ENCODE results near the gene DERA. TPM values are rescaled to one million over a fixed set of nuclear protein-coding genes. Genes with fewer than 3 reads are reported as not detected.

DERA gene
- polyA plus RNA-seq, 3 donors: 16.2 to 84.2 (median 83.6) TPM

- Mint-ChIP-seq H3K36me3 (peaks cover 10 to 12% of the 10 kb centered on the region in 2 donors), H3K27me3 (ENCODE audit: low read depth in 3 of 3) (peaks cover 0 to 1% (median 0%) of the 10 kb centered on the region in 3 donors), H3K4me3 (no peak overlapping the region), H3K27ac (peak overlapping the region in 2 of 7 donors; percentile 2 to 3), H3K4me1 (peaks cover 10% of the 10 kb centered on the region), H3K9me3 (peaks cover 3 to 13% (median 8%) of the 10 kb centered on the region in 7 donors)
- no peak overlapping the region for H3K9ac ChIP-seq (ENCODE audit: insufficient read depth, low read length, poor library complexity, severe bottlenecking)
- H3K4me3 ChIP-seq (replicated peaks in 1 of 3; ENCODE audit: low read depth in 2 of 3, low read length in 3 of 3): no peak overlapping the region
- H3K4me1 ChIP-seq (ENCODE audit: control insufficient read depth in 1 of 2, insufficient read depth in 2 of 2, low read length in 2 of 2): no peaks in the 10 kb centered on the region
- DNase-seq: no peak
- intact Hi-C loops (cut with micrococcal nuclease): no loop called here
- H4K20me1 ChIP-seq (ENCODE audit: insufficient read depth, low read length): no peaks in the 10 kb centered on the region
- H3K27me3 ChIP-seq (ENCODE audit: control insufficient read depth in 2 of 2, insufficient read depth in 2 of 2, low read length in 2 of 2): no peaks in the 10 kb centered on the region
- peaks cover 29% of the 10 kb centered on the region for H3K79me2 ChIP-seq (ENCODE audit: insufficient read depth, low read length)
- WGBS (ENCODE audit: insufficient coverage): 92% methylated on average over 2 of the region's 3 CpGs
- H2AFZ ChIP-seq (ENCODE audit: insufficient read depth, low read depth, low read length, poor library complexity, severe bottlenecking): no peak overlapping the region
- H3K4me2 ChIP-seq (replicated peaks; ENCODE audit: extremely low read depth, low read length, poor library complexity, severe bottlenecking): no peak overlapping the region
- no peak for TF ChIP-seq CTCF (IDR thresholded peaks at IDR 0.05)
- H3K27ac ChIP-seq (ENCODE audit: low read depth in 1 of 2, low read length in 2 of 2): no peak overlapping the region
- peaks cover 0 to 15% of the 10 kb centered on the region in 2 donors for H3K9me3 ChIP-seq (replicated peaks in 1 of 2; ENCODE audit: control insufficient read depth in 1 of 2, insufficient read depth in 1 of 2, low read length in 2 of 2)
- no peaks in the 10 kb centered on the region for H3K36me3 ChIP-seq (replicated peaks in 1 of 2; ENCODE audit: control insufficient read depth in 1 of 2, insufficient read depth in 2 of 2, low read length in 2 of 2)
These were observed 25.6 kb downstream of the DERA start for GRCh38 chr12:15936751-15937150.

- Histone ChIP-seq H3K27me3 (ENCODE audit: control insufficient read depth in 2 of 2, insufficient read depth in 2 of 2, low read length in 2 of 2) (no peaks in the 10 kb centered on the region), H3K9ac (ENCODE audit: insufficient read depth, low read length, poor library complexity, severe bottlenecking) (no peak overlapping the region), H3K36me3 (replicated peaks in 1 of 2; ENCODE audit: control insufficient read depth in 1 of 2, insufficient read depth in 2 of 2, low read length in 2 of 2) (no peaks in the 10 kb centered on the region), H4K20me1 (ENCODE audit: insufficient read depth, low read length) (no peaks in the 10 kb centered on the region), H3K27ac (ENCODE audit: low read depth in 1 of 2, low read length in 2 of 2) (no peak overlapping the region), H2AFZ (ENCODE audit: insufficient read depth, low read depth, low read length, poor library complexity, severe bottlenecking) (no peak overlapping the region), H3K4me1 (ENCODE audit: control insufficient read depth in 1 of 2, insufficient read depth in 2 of 2, low read length in 2 of 2) (no peaks in the 10 kb centered on the region), H3K4me3 (replicated peaks in 1 of 3; ENCODE audit: low read depth in 2 of 3, low read length in 3 of 3) (no peak overlapping the region), H3K9me3 (replicated peaks in 1 of 2; ENCODE audit: control insufficient read depth in 1 of 2, insufficient read depth in 1 of 2, low read length in 2 of 2) (peaks cover 0 to 19% of the 10 kb centered on the region in 2 donors), H3K79me2 (ENCODE audit: insufficient read depth, low read length) (peaks cover 33% of the 10 kb centered on the region), H3K4me2 (replicated peaks; ENCODE audit: extremely low read depth, low read length, poor library complexity, severe bottlenecking) (no peak overlapping the region)
- Mint-ChIP-seq H3K27me3 (ENCODE audit: low read depth in 3 of 3) (no peaks in the 10 kb centered on the region), H3K4me3 (no peak overlapping the region), H3K27ac (no peak overlapping the region), H3K9me3 (peaks cover 5 to 20% (median 9%) of the 10 kb centered on the region in 7 donors), H3K36me3 (peaks cover 12 to 17% of the 10 kb centered on the region in 2 donors), H3K4me1 (peaks cover 7% of the 10 kb centered on the region)
- TF ChIP-seq CTCF (IDR thresholded peaks at IDR 0.05): no peak
- DNase-seq: no peak
- intact Hi-C loops (cut with micrococcal nuclease): no loop called here
These were observed 26.8 kb downstream of the DERA start for GRCh38 chr12:15937902-15938301.

All from CD14-positive monocyte (primary cell).